GM12878 (cell line): ENCODE data around the gene VARS2. TPM values are rescaled to one million over a fixed set of nuclear protein-coding genes. Genes with fewer than 3 reads are reported as not detected.

ENCODE experiments used
- BACH1 ChIP-seq: fragments of 450-650 bp; IDR thresholded peaks from 2 replicates; pipeline ENCODE4 v1.6.1; 2017; ENCODE audit warnings: mild to moderate bottlenecking, borderline replicate concordance
- CEBPZ ChIP-seq: fragments of 150-350 bp; IDR thresholded peaks from 2 replicates; pipeline ENCODE4 v1.6.1; 2016; ENCODE audit warnings: low read depth, low read length
- CHD4 ChIP-seq: fragments of 200-600 bp; sonication (generic); IDR thresholded peaks from 2 replicates; pipeline ENCODE4 v1.6.1; 2016; ENCODE audit warnings: mild to moderate bottlenecking
- IRF5 ChIP-seq: fragments of 450-650 bp; IDR thresholded peaks from 2 replicates; pipeline ENCODE4 v1.6.1; 2017; ENCODE audit warnings: borderline replicate concordance
- PAX5 ChIP-seq: IDR thresholded peaks from 2 replicates; pipeline ENCODE4 v1.6.1; 2011; ENCODE audit warnings: low read depth, low read length, borderline replicate concordance
- RB1 ChIP-seq: fragments of 450-650 bp; formaldehyde crosslinking; IDR thresholded peaks from 2 replicates; pipeline ENCODE4 v1.6.1; 2017; ENCODE audit warnings: mild to moderate bottlenecking, borderline replicate concordance
- SIX5 ChIP-seq: IDR thresholded peaks from 2 replicates; pipeline ENCODE4 v1.6.1; 2011; ENCODE audit warnings: mild to moderate bottlenecking, low read depth, low read length, moderate library complexity; ENCODE audit not compliant: severe bottlenecking
- SUPT20H ChIP-seq: IDR thresholded peaks from 2 replicates; pipeline ENCODE4 v1.6.1; 2011; ENCODE audit warnings: low read depth, mild to moderate bottlenecking, low read length, moderate library complexity, borderline replicate concordance; ENCODE audit not compliant: control insufficient read depth
- WRNIP1 ChIP-seq: IDR thresholded peaks from 2 replicates; pipeline ENCODE4 v1.6.1; 2011; ENCODE audit warnings: low read depth, low read length, improper control_type of control experiment, borderline replicate concordance
- ZNF274 ChIP-seq: IDR thresholded peaks from one replicate; pipeline ENCODE4 v1.8.0; 2011; ENCODE audit not compliant: insufficient read length, insufficient read depth
- polyA plus RNA-seq, 11 experiments: library from polyadenylated mRNA; depleted of rRNA in 4 of 11; unstranded in 6 of 11; stranded (reverse) in 5 of 11; fragments of >200 nt; fragmentation: Nextera tagmentation in 4 of 11; fragmentation: Illumina TruSeq in 1 of 11; extraction: Ambion mirVana in 4 of 11; extraction: Trizol in 1 of 11; gene quantifications; 1 replicate in 1 of 11; 2 replicates in 10 of 11; pipeline versions ENCODE4 v1.2.1 to v1.2.3, GENCODE V29; 2011 to 2016; ENCODE audit warnings: inconsistent platforms in 2 of 11, missing spikeins in 2 of 11, low read depth in 1 of 11
- total RNA-seq, 4 experiments: library from RNA; depleted of rRNA in 3 of 4; stranded (reverse); fragments of >200 nt in 3 of 4; fragmentation: Illumina TruSeq in 1 of 4; extraction: Trizol in 1 of 4; gene quantifications; 2 replicates each; pipeline versions ENCODE4 v1.2.1 to v1.2.3, GENCODE V29; 2013 to 2021
- TF ChIP-seq, protein P1 (sequence below): fragments of 450-650 bp; IDR thresholded peaks from 2 replicates; pipeline ENCODE4 v1.6.1; 2016; ENCODE audit warnings: mild to moderate bottlenecking
- TF ChIP-seq, protein P2 (sequence below): IDR thresholded peaks from 2 replicates; pipeline ENCODE4 v1.6.1; 2012; ENCODE audit warnings: low read depth, low read length, improper control_type of control experiment
- TF ChIP-seq, protein P3 (sequence below): fragments of 150-350 bp; IDR thresholded peaks from 2 replicates; pipeline ENCODE4 v1.6.1; 2014; ENCODE audit warnings: mild to moderate bottlenecking, low read depth, low read length

Gene VARS2
- total and polyA plus RNA-seq, 10 of the 15 experiments (the other 5 are each of a cell fraction or from before 2014, with no cell fraction given), result 3.8 to 70.7 (median 49.1) TPM

GRCh38 chr6:30897882-30898281 is 16.2 kb upstream of the VARS2 start (continued):
- TF ChIP-seq CEBPZ, result no peak
- TF ChIP-seq, protein P1, sequence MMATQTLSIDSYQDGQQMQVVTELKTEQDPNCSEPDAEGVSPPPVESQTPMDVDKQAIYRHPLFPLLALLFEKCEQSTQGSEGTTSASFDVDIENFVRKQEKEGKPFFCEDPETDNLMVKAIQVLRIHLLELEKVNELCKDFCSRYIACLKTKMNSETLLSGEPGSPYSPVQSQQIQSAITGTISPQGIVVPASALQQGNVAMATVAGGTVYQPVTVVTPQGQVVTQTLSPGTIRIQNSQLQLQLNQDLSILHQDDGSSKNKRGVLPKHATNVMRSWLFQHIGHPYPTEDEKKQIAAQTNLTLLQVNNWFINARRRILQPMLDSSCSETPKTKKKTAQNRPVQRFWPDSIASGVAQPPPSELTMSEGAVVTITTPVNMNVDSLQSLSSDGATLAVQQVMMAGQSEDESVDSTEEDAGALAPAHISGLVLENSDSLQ, result no peak
- no peak for TF ChIP-seq BACH1
- no peak for TF ChIP-seq SIX5
- TF ChIP-seq ZNF274, result no peak
- no peak for TF ChIP-seq PAX5
- TF ChIP-seq, protein P2, sequence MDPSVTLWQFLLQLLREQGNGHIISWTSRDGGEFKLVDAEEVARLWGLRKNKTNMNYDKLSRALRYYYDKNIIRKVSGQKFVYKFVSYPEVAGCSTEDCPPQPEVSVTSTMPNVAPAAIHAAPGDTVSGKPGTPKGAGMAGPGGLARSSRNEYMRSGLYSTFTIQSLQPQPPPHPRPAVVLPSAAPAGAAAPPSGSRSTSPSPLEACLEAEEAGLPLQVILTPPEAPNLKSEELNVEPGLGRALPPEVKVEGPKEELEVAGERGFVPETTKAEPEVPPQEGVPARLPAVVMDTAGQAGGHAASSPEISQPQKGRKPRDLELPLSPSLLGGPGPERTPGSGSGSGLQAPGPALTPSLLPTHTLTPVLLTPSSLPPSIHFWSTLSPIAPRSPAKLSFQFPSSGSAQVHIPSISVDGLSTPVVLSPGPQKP, result no peak
- no peak for TF ChIP-seq WRNIP1
- TF ChIP-seq CHD4, result no peak
- TF ChIP-seq RB1, result no peak
- TF ChIP-seq IRF5, result no peak
- no peak for TF ChIP-seq SUPT20H
- TF ChIP-seq, protein P3, sequence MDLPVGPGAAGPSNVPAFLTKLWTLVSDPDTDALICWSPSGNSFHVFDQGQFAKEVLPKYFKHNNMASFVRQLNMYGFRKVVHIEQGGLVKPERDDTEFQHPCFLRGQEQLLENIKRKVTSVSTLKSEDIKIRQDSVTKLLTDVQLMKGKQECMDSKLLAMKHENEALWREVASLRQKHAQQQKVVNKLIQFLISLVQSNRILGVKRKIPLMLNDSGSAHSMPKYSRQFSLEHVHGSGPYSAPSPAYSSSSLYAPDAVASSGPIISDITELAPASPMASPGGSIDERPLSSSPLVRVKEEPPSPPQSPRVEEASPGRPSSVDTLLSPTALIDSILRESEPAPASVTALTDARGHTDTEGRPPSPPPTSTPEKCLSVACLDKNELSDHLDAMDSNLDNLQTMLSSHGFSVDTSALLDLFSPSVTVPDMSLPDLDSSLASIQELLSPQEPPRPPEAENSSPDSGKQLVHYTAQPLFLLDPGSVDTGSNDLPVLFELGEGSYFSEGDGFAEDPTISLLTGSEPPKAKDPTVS, result no peak
